ACC112 (cell line): Measurements from ENCODE around the gene PCDHA2.
"Not testable (repeated sequence)": the region's sequence is repeated elsewhere in the genome, so short reads cannot be mapped to it uniquely, and the experiment has no call there.

Source experiments
- H2AFZ ChIP-seq: fragments of 200-600 bp; sonication (generic); one replicate; pipeline ENCODE4 v1.6.0; 2017; ENCODE audit warnings: antibody characterized with exemption, low read length; ENCODE audit not compliant: unreplicated experiment
- H3K27ac ChIP-seq: fragments of 200-600 bp; sonication (generic); 2 replicates; pipeline ENCODE4 v1.5.1; 2014; ENCODE audit warnings: low read depth, mild to moderate bottlenecking, antibody characterized with exemption, low read length, moderate library complexity
- H3K27me3 ChIP-seq: fragments of 200-600 bp; sonication (generic); 2 replicates; pipeline ENCODE4 v1.6.1; 2014; ENCODE audit warnings: mild to moderate bottlenecking, antibody characterized with exemption, low read length, moderate library complexity, mixed read lengths; ENCODE audit not compliant: insufficient read depth
- H3K36me3 ChIP-seq: fragments of 200-600 bp; sonication (generic); 2 replicates; pipeline ENCODE4 v1.6.1; 2016; ENCODE audit warnings: mild to moderate bottlenecking, antibody characterized with exemption, low read length, moderate library complexity, mixed read lengths; ENCODE audit not compliant: insufficient read depth
- H3K4me1 ChIP-seq: fragments of 200-600 bp; sonication (generic); one replicate; pipeline ENCODE4 v1.6.1; 2016; ENCODE audit warnings: low read length, mixed read lengths; ENCODE audit not compliant: insufficient read depth, unreplicated experiment, control insufficient read depth
- H3K4me3 ChIP-seq: fragments of 200-600 bp; sonication (generic); 2 replicates; pipeline ENCODE4 v1.5.1; 2014; ENCODE audit warnings: mild to moderate bottlenecking, low read depth, low read length
- H3K79me2 ChIP-seq: fragments of 200-600 bp; sonication (generic); one replicate; pipeline ENCODE4 v1.6.0; 2016; ENCODE audit warnings: low read length; ENCODE audit not compliant: control insufficient read depth, unreplicated experiment, insufficient read depth

The PCDHA2 gene

GRCh38 chr5:140821375-140822280 is 27.0 kb downstream of the PCDHA2 start, which contains the start of gene PCDHA5:
PCDHA5 (plus strand) TSS chr5:140821613.
- Histone ChIP-seq H3K27ac (no peak within 1 kb of the TSS), H3K36me3 (no peaks in the 10 kb centered on the region), H3K27me3 (no peaks in the 10 kb centered on the region; the same call in 1 of the 2 replicates), H3K4me1 (no peaks in the 10 kb centered on the region), H3K4me3 (no peak within 1 kb of the TSS), H3K79me2 (no peaks in the 10 kb centered on the region), H2AFZ (no peak within 1 kb of the TSS)

DNA sequence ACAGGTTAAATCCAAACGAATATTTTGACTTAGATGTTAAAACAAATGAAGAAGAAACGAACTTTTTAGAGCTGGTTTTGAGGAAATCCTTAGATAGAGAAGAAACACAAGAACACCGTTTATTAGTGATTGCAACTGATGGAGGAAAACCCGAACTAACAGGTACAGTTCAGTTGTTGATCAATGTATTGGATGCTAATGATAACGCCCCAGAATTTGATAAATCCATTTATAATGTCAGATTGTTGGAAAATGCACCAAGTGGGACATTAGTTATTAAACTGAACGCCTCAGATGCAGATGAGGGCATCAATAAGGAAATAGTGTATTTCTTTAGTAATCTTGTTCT is 27.6 kb downstream of the PCDHA2 start:
- no peaks in the 10 kb centered on the region for H3K36me3 ChIP-seq
- no peaks in the 10 kb centered on the region for H3K79me2 ChIP-seq
- no peaks in the 10 kb centered on the region for H3K4me1 ChIP-seq
- no peak overlapping the region for H3K4me3 ChIP-seq
- no peak overlapping the region for H2AFZ ChIP-seq
- H3K27ac ChIP-seq, result no peak overlapping the region
- H3K27me3 ChIP-seq, result no peaks in the 10 kb centered on the region; the same call in 1 of the 2 replicates

- not testable (repeated sequence) for H3K36me3 ChIP-seq, H3K4me1 ChIP-seq, H3K27ac ChIP-seq, H2AFZ ChIP-seq, H3K27me3 ChIP-seq, H3K4me3 ChIP-seq, H3K79me2 ChIP-seq
Observed at GRCh38 chr5:140822969-140823368, 28.3 kb downstream of the PCDHA2 start.

- Histone ChIP-seq H3K27me3 (no peaks in the 10 kb centered on the region; the same call in 1 of the 2 replicates), H3K4me3 (no peak overlapping the region), H3K79me2 (no peaks in the 10 kb centered on the region), H3K4me1 (no peaks in the 10 kb centered on the region), H3K27ac (no peak overlapping the region), H3K36me3 (no peaks in the 10 kb centered on the region), H2AFZ (no peak overlapping the region)
Observed at GRCh38 chr5:140823475-140823874, 28.8 kb downstream of the PCDHA2 start.

DNA sequence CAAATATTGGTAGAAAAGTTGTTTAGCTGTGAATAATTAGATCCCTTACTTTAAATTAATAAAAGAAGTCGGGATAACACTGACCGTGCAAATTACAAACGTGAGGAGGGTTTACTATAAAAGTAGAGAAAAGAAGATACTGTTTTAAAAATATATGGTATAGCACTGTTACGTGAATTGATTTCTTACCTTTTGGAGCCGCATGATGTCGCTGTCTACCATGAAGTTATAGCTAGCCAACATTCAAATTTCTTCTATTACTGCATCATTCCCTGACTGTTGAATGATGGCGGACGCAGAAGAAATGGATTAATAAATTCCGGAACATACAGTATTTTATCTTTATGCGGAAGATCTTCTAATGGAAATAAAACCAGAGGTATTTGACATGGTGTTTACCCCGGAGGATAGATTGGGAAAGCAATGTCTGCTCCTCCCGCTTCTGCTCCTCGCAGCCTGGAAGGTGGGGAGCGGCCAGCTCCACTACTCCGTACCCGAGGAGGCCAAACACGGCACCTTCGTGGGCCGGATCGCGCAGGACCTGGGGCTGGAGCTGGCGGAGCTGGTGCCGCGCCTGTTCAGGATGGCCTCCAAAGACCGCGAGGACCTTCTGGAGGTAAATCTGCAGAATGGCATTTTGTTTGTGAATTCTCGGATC is 33.2 kb downstream of the PCDHA2 start, which contains the start of gene PCDHA6:
Gene PCDHA6 (plus strand): TSS at position 257 of the 658 bp plus-strand sequence. CDS start 132 bp downstream, at position 389.
- H3K27ac ChIP-seq, result no peak within 1 kb of the TSS

DNA sequence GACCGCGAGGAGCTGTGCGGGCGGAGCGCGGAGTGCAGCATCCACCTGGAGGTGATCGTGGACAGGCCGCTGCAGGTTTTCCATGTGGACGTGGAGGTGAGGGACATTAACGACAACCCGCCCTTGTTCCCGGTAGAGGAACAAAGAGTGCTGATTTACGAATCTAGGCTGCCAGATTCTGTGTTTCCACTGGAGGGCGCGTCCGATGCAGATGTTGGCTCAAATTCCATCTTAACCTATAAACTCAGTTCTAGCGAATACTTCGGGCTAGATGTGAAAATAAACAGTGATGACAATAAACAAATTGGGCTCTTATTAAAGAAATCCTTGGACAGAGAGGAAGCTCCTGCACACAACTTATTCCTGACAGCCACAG is 33.7 kb downstream of the PCDHA2 start:
- Histone ChIP-seq H3K27ac (no peak overlapping the region), H2AFZ (no peak overlapping the region), H3K36me3 (no peaks in the 10 kb centered on the region), H3K79me2 (no peaks in the 10 kb centered on the region), H3K4me1 (no peaks in the 10 kb centered on the region), H3K27me3 (no peaks in the 10 kb centered on the region; the same call in 1 of the 2 replicates), H3K4me3 (no peak overlapping the region)

More for the DNA sequence above, 33.2 kb downstream of the PCDHA2 start, which contains the start of gene PCDHA6:
- Histone ChIP-seq H3K27me3 (no peaks in the 10 kb centered on the region; the same call in 1 of the 2 replicates), H3K79me2 (no peaks in the 10 kb centered on the region), H2AFZ (no peak within 1 kb of the TSS), H3K36me3 (no peaks in the 10 kb centered on the region), H3K4me3 (no peak within 1 kb of the TSS), H3K4me1 (no peaks in the 10 kb centered on the region)

- H3K4me3 ChIP-seq, H3K27ac ChIP-seq, H3K36me3 ChIP-seq, H3K4me1 ChIP-seq, H3K79me2 ChIP-seq, H3K27me3 ChIP-seq, H2AFZ ChIP-seq: not testable (repeated sequence)
Observed at GRCh38 chr5:140829511-140830501, 35.2 kb downstream of the PCDHA2 start.

- Histone ChIP-seq H3K4me3 (no peak within 1 kb of the TSS; the same call in 1 of the 2 replicates), H3K27ac (no peak within 1 kb of the TSS), H3K36me3 (no peaks in the 10 kb centered on the region), H2AFZ (no peak within 1 kb of the TSS), H3K27me3 (no peaks in the 10 kb centered on the region), H3K79me2 (no peaks in the 10 kb centered on the region), H3K4me1 (no peaks in the 10 kb centered on the region)
Observed at GRCh38 chr5:140833993-140834392, 39.3 kb downstream of the PCDHA2 start, which contains the start of gene PCDHA7. PCDHA7 (plus strand) TSS chr5:140834269; CDS start chr5:140834384, 115 bp downstream.

DNA sequence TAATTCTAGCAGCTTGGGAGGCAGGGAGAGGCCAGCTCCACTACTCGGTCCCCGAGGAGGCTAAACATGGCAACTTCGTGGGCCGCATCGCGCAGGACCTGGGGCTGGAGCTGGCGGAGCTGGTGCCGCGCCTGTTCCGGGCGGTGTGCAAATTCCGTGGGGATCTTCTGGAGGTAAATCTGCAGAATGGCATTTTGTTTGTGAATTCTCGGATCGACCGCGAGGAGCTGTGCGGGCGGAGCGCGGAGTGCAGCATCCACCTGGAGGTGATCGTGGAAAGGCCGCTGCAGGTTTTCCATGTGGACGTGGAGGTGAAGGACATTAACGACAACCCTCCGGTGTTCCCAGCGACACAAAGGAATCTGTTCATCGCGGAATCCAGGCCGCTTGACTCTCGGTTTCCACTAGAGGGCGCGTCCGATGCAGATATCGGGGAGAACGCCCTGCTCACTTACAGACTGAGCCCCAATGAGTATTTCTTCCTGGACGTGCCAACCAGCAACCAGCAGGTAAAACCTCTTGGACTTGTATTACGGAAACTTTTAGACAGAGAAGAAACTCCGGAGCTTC is 39.9 kb downstream of the PCDHA2 start:
- not testable (repeated sequence) for H3K36me3 ChIP-seq, H3K4me3 ChIP-seq, H2AFZ ChIP-seq, H3K4me1 ChIP-seq, H3K79me2 ChIP-seq, H3K27ac ChIP-seq, H3K27me3 ChIP-seq
